ENCODE measurements around the gene PSTPIP1.
A peak's percentile ranks its signal among the peaks of the same experiment; 100 is the strongest.

Gene PSTPIP1

GRCh38 chr15:77020348-77021087 is 25.6 kb downstream of the PSTPIP1 start:
- no peak for DNase-seq

- DNase-seq: no peak
Measured at GRCh38 chr15:77021088-77021481, 26.2 kb downstream of the PSTPIP1 start.

GRCh38 chr15:77021803-77022381 is 27.0 kb downstream of the PSTPIP1 start:
- peak; percentile 90 for DNase-seq

- no peak for DNase-seq
Measured at GRCh38 chr15:77022646-77023575, 28.0 kb downstream of the PSTPIP1 start.

- no peak for DNase-seq
Measured at GRCh38 chr15:77023576-77024272, 28.8 kb downstream of the PSTPIP1 start.

- peak; percentile 74 for DNase-seq
Measured at GRCh38 chr15:77024273-77025082, 29.6 kb downstream of the PSTPIP1 start.

- no peak for DNase-seq
Measured at GRCh38 chr15:77025083-77025901, 30.4 kb downstream of the PSTPIP1 start.

- no peak for DNase-seq
Measured at GRCh38 chr15:77025941-77026411, 31.1 kb downstream of the PSTPIP1 start.

- DNase-seq: no peak
Measured at GRCh38 chr15:77026501-77027110, 31.7 kb downstream of the PSTPIP1 start.

- DNase-seq: no peak
Measured at GRCh38 chr15:77027111-77027696, 32.3 kb downstream of the PSTPIP1 start.

- DNase-seq: no peak
Measured at GRCh38 chr15:77027697-77028450, 32.9 kb downstream of the PSTPIP1 start.

GRCh38 chr15:77028451-77029165 is 33.7 kb downstream of the PSTPIP1 start:
- no peak for DNase-seq

GRCh38 chr15:77029166-77030047 is 34.5 kb downstream of the PSTPIP1 start:
- no peak for DNase-seq

GRCh38 chr15:77030048-77030927 is 35.4 kb downstream of the PSTPIP1 start:
- DNase-seq: no peak

GRCh38 chr15:77030928-77031375 is 36.0 kb downstream of the PSTPIP1 start:
- DNase-seq: no peak

- no peak for DNase-seq
Measured at GRCh38 chr15:77031376-77032050, 36.6 kb downstream of the PSTPIP1 start.
